ENCODE measurements around the gene BTNL2.

BTNL2 gene

GRCh38 chr6:32413427-32414047 lies 6.6 kb upstream of the BTNL2 start:
- H3K9me3 ChIP-seq (ENCODE audit: insufficient read depth, low read length), result no peaks in the 10 kb centered on the region
- no peak overlapping the region for H3K9ac ChIP-seq (ENCODE audit: insufficient read length, low read depth)
- DNase-seq (ENCODE audit: low read depth, low spot score), result peak; percentile 66
- no peaks in the 10 kb centered on the region for H3K4me1 ChIP-seq (ENCODE audit: insufficient read depth, insufficient read length)
- no peak overlapping the region for H3K4me3 ChIP-seq (ENCODE audit: insufficient read length, low read depth)
- H3K27me3 ChIP-seq (ENCODE audit: insufficient read depth, insufficient read length), result peaks cover 13% of the 10 kb centered on the region
- no peaks in the 10 kb centered on the region for H3K36me3 ChIP-seq (ENCODE audit: insufficient read depth, insufficient read length, low read length)
- TF ChIP-seq SUZ12 (IDR thresholded peaks at IDR 0.05; ENCODE audit: extremely low read depth, insufficient read depth, insufficient read length) (no peak), ZNF274 (IDR thresholded peaks at IDR 0.05; ENCODE audit: low read depth, low read length) (no peak), YY1 (IDR thresholded peaks at IDR 0.05; ENCODE audit: insufficient read depth, insufficient read length) (no peak)

- peaks cover 13% of the 10 kb centered on the region for H3K27me3 ChIP-seq (ENCODE audit: insufficient read depth, insufficient read length)
- H3K4me3 ChIP-seq (ENCODE audit: insufficient read length, low read depth), result no peak overlapping the region
- no peaks in the 10 kb centered on the region for H3K36me3 ChIP-seq (ENCODE audit: insufficient read depth, insufficient read length, low read length)
- no peaks in the 10 kb centered on the region for H3K4me1 ChIP-seq (ENCODE audit: insufficient read depth, insufficient read length)
- H3K9me3 ChIP-seq (ENCODE audit: insufficient read depth, low read length), result no peaks in the 10 kb centered on the region
- no peak for TF ChIP-seq ZNF274 (IDR thresholded peaks at IDR 0.05; ENCODE audit: low read depth, low read length)
- no peak for TF ChIP-seq YY1 (IDR thresholded peaks at IDR 0.05; ENCODE audit: insufficient read depth, insufficient read length)
- no peak for TF ChIP-seq SUZ12 (IDR thresholded peaks at IDR 0.05; ENCODE audit: extremely low read depth, insufficient read depth, insufficient read length)
- no peak overlapping the region for H3K9ac ChIP-seq (ENCODE audit: insufficient read length, low read depth)
- DNase-seq (ENCODE audit: low read depth, low spot score), result no peak
These were observed 4.8 kb upstream of the BTNL2 start for GRCh38 chr6:32411566-32412327.

- DNase-seq (ENCODE audit: low read depth, low spot score), result no peak
- no peak for TF ChIP-seq SUZ12 (IDR thresholded peaks at IDR 0.05; ENCODE audit: extremely low read depth, insufficient read depth, insufficient read length)
These were observed 3.9 kb upstream of the BTNL2 start for GRCh38 chr6:32410906-32411305.

GRCh38 chr6:32406197-32406596 lies 784 bp downstream of the BTNL2 start:
- TF ChIP-seq YY1 (IDR thresholded peaks at IDR 0.05; ENCODE audit: insufficient read depth, insufficient read length) (no peak), SUZ12 (IDR thresholded peaks at IDR 0.05; ENCODE audit: extremely low read depth, insufficient read depth, insufficient read length) (no peak), ZNF274 (IDR thresholded peaks at IDR 0.05; ENCODE audit: low read depth, low read length) (no peak)
- H3K27me3 ChIP-seq (ENCODE audit: insufficient read depth, insufficient read length), result no peaks in the 10 kb centered on the region
- DNase-seq (ENCODE audit: low read depth, low spot score), result no peak

More at GRCh38 chr6:32410906-32411305, 3.9 kb upstream of the BTNL2 start:
- no peak overlapping the region for H3K4me3 ChIP-seq (ENCODE audit: insufficient read length, low read depth)
- peaks cover 13% of the 10 kb centered on the region for H3K27me3 ChIP-seq (ENCODE audit: insufficient read depth, insufficient read length)
- H3K36me3 ChIP-seq (ENCODE audit: insufficient read depth, insufficient read length, low read length), result no peaks in the 10 kb centered on the region
- H3K9ac ChIP-seq (ENCODE audit: insufficient read length, low read depth), result no peak overlapping the region
- H3K9me3 ChIP-seq (ENCODE audit: insufficient read depth, low read length), result no peaks in the 10 kb centered on the region
- H3K4me1 ChIP-seq (ENCODE audit: insufficient read depth, insufficient read length), result no peaks in the 10 kb centered on the region

GRCh38 chr6:32405656-32406055 lies 1.3 kb downstream of the BTNL2 start:
- no peak for DNase-seq (ENCODE audit: low read depth, low spot score)
- Histone ChIP-seq H3K9me3 (ENCODE audit: insufficient read depth, low read length) (no peaks in the 10 kb centered on the region), H3K27me3 (ENCODE audit: insufficient read depth, insufficient read length) (no peaks in the 10 kb centered on the region), H3K9ac (ENCODE audit: insufficient read length, low read depth) (no peak overlapping the region), H3K4me3 (ENCODE audit: insufficient read length, low read depth) (no peak overlapping the region), H3K4me1 (ENCODE audit: insufficient read depth, insufficient read length) (no peaks in the 10 kb centered on the region), H3K36me3 (ENCODE audit: insufficient read depth, insufficient read length, low read length) (no peaks in the 10 kb centered on the region)
- TF ChIP-seq ZNF274 (IDR thresholded peaks at IDR 0.05; ENCODE audit: low read depth, low read length), result no peak
- TF ChIP-seq YY1 (IDR thresholded peaks at IDR 0.05; ENCODE audit: insufficient read depth, insufficient read length), result no peak
- TF ChIP-seq SUZ12 (IDR thresholded peaks at IDR 0.05; ENCODE audit: extremely low read depth, insufficient read depth, insufficient read length), result no peak

More at GRCh38 chr6:32406197-32406596, 784 bp downstream of the BTNL2 start:
- Histone ChIP-seq H3K9me3 (ENCODE audit: insufficient read depth, low read length) (no peaks in the 10 kb centered on the region), H3K4me1 (ENCODE audit: insufficient read depth, insufficient read length) (no peaks in the 10 kb centered on the region), H3K36me3 (ENCODE audit: insufficient read depth, insufficient read length, low read length) (no peaks in the 10 kb centered on the region), H3K4me3 (ENCODE audit: insufficient read length, low read depth) (no peak overlapping the region), H3K9ac (ENCODE audit: insufficient read length, low read depth) (no peak overlapping the region)

GRCh38 chr6:32402812-32403211 lies 4.2 kb downstream of the BTNL2 start:
- TF ChIP-seq ZNF274 (IDR thresholded peaks at IDR 0.05; ENCODE audit: low read depth, low read length) (no peak), YY1 (IDR thresholded peaks at IDR 0.05; ENCODE audit: insufficient read depth, insufficient read length) (no peak), SUZ12 (IDR thresholded peaks at IDR 0.05; ENCODE audit: extremely low read depth, insufficient read depth, insufficient read length) (no peak)
- DNase-seq (ENCODE audit: low read depth, low spot score), result no peak
- Histone ChIP-seq H3K4me3 (ENCODE audit: insufficient read length, low read depth) (no peak overlapping the region), H3K9ac (ENCODE audit: insufficient read length, low read depth) (no peak overlapping the region), H3K36me3 (ENCODE audit: insufficient read depth, insufficient read length, low read length) (no peaks in the 10 kb centered on the region), H3K4me1 (ENCODE audit: insufficient read depth, insufficient read length) (no peaks in the 10 kb centered on the region), H3K27me3 (ENCODE audit: insufficient read depth, insufficient read length) (no peaks in the 10 kb centered on the region), H3K9me3 (ENCODE audit: insufficient read depth, low read length) (no peaks in the 10 kb centered on the region)

GRCh38 chr6:32401284-32401963 lies 5.6 kb downstream of the BTNL2 start:
- Histone ChIP-seq H3K36me3 (ENCODE audit: insufficient read depth, insufficient read length, low read length) (no peaks in the 10 kb centered on the region), H3K9ac (ENCODE audit: insufficient read length, low read depth) (no peak overlapping the region), H3K4me1 (ENCODE audit: insufficient read depth, insufficient read length) (no peaks in the 10 kb centered on the region), H3K27me3 (ENCODE audit: insufficient read depth, insufficient read length) (no peaks in the 10 kb centered on the region), H3K4me3 (ENCODE audit: insufficient read length, low read depth) (no peak overlapping the region), H3K9me3 (ENCODE audit: insufficient read depth, low read length) (no peaks in the 10 kb centered on the region)
- DNase-seq (ENCODE audit: low read depth, low spot score), result no peak
- no peak for TF ChIP-seq YY1 (IDR thresholded peaks at IDR 0.05; ENCODE audit: insufficient read depth, insufficient read length)
- TF ChIP-seq ZNF274 (IDR thresholded peaks at IDR 0.05; ENCODE audit: low read depth, low read length), result no peak
- TF ChIP-seq SUZ12 (IDR thresholded peaks at IDR 0.05; ENCODE audit: extremely low read depth, insufficient read depth, insufficient read length), result no peak
